ENCODE results near the gene PTAFR. TPM values are rescaled to one million over a fixed set of nuclear protein-coding genes. Genes with fewer than 3 reads are reported as not detected.

PTAFR gene
- total and polyA plus RNA-seq, 11 donors = 0.42 to 23.5 (median 2.2) TPM

GRCh38 chr1:28159243-28159642 lies 17.2 kb downstream of the PTAFR start:
- peaks cover 0 to 94% (median 7%) of the 10 kb centered on the region in 12 donors for H3K4me1 ChIP-seq
- H3K27ac ChIP-seq = peak overlapping the region in 1 of 12 donors; percentile 87
- H3K4me3 ChIP-seq = no peak overlapping the region
- no peaks in the 10 kb centered on the region for H3K9me3 ChIP-seq
- no peak for ATAC-seq
- TF ChIP-seq CTCF (IDR thresholded peaks at IDR 0.05) = no peak
- no peak for TF ChIP-seq POLR2A (IDR thresholded peaks at IDR 0.05)
- no peaks in the 10 kb centered on the region for H3K27me3 ChIP-seq
- 94 to 95% (median 95%) methylated on average over 4 of the region's 4 CpGs for WGBS, 4 donors
- no peak for DNase-seq
- peaks cover 0 to 6% (median 0%) of the 10 kb centered on the region in 9 donors for H3K36me3 ChIP-seq
- intact Hi-C loops (cut with DNase I) = no loop called here

- H3K4me3 ChIP-seq = no peak overlapping the region
- 88 to 92% (median 91%) methylated on average over 8 of the region's 8 CpGs for WGBS, 4 donors
Measured at GRCh38 chr1:28157894-28158293, 18.6 kb downstream of the PTAFR start.

GRCh38 chr1:28156821-28157220 lies 19.7 kb downstream of the PTAFR start:
- intact Hi-C loops (cut with DNase I) = no loop called here
- H3K4me1 ChIP-seq = peaks cover 0 to 91% (median 0%) of the 10 kb centered on the region in 12 donors
- DNase-seq = peak in 2 of 5 donors; percentile 41 to 57
- H3K27me3 ChIP-seq = no peaks in the 10 kb centered on the region
- no peaks in the 10 kb centered on the region for H3K9me3 ChIP-seq
- peaks cover 0 to 6% (median 0%) of the 10 kb centered on the region in 9 donors for H3K36me3 ChIP-seq
- TF ChIP-seq CTCF (IDR thresholded peaks at IDR 0.05) = no peak
- TF ChIP-seq POLR2A (IDR thresholded peaks at IDR 0.05) = no peak
- H3K4me3 ChIP-seq = no peak overlapping the region
- 89 to 95% (median 91%) methylated on average over 4 of the region's 4 CpGs for WGBS, 4 donors
- peak in 1 of 4 donors; percentile 38 for ATAC-seq
- H3K27ac ChIP-seq = peak overlapping the region in 1 of 12 donors; percentile 70

More at GRCh38 chr1:28157894-28158293, 18.6 kb downstream of the PTAFR start:
- peaks cover 0 to 94% (median 0%) of the 10 kb centered on the region in 12 donors for H3K4me1 ChIP-seq
- intact Hi-C loops (cut with DNase I) = no loop called here
- DNase-seq (no peak), ATAC-seq (no peak)
- TF ChIP-seq CTCF (IDR thresholded peaks at IDR 0.05) = no peak
- no peak for TF ChIP-seq POLR2A (IDR thresholded peaks at IDR 0.05)
- H3K9me3 ChIP-seq = no peaks in the 10 kb centered on the region
- peaks cover 0 to 6% (median 0%) of the 10 kb centered on the region in 9 donors for H3K36me3 ChIP-seq
- H3K27ac ChIP-seq = peak overlapping the region in 1 of 12 donors; percentile 70
- no peaks in the 10 kb centered on the region for H3K27me3 ChIP-seq

GRCh38 chr1:28155628-28156027 lies 20.9 kb downstream of the PTAFR start:
- H3K4me1 ChIP-seq = peaks cover 0 to 79% (median 0%) of the 10 kb centered on the region in 12 donors
- peak overlapping the region in 3 of 12 donors; percentile 19 to 70 (median 28) for H3K27ac ChIP-seq
- H3K9me3 ChIP-seq = no peaks in the 10 kb centered on the region
- TF ChIP-seq CTCF (IDR thresholded peaks at IDR 0.05) (no peak), POLR2A (IDR thresholded peaks at IDR 0.05) (no peak)
- no peaks in the 10 kb centered on the region for H3K27me3 ChIP-seq
- peaks cover 0 to 11% (median 0%) of the 10 kb centered on the region in 9 donors for H3K36me3 ChIP-seq
- intact Hi-C loops (cut with DNase I) = no loop called here
- WGBS, 4 donors = 92 to 94% (median 92%) methylated on average over 4 of the region's 4 CpGs
- DNase-seq (no peak), ATAC-seq (no peak)
- H3K4me3 ChIP-seq = no peak overlapping the region
